IPS-NIHi11 (cell line): ENCODE data around the gene CRMP1.
"Not testable (repeated sequence)": the region's sequence is repeated elsewhere in the genome, so short reads cannot be mapped to it uniquely, and the experiment has no call there.

Experiments used
- DNase-seq: peaks from one replicate; pipeline ENCODE4 v3.0.0; 2012; ENCODE audit warnings: mixed read lengths, low spot score

CRMP1 gene

GRCh38 chr4:5856362-5856761 lies 36.5 kb downstream of the CRMP1 start:
- not testable (repeated sequence) for DNase-seq

- DNase-seq = no peak
Measured at GRCh38 chr4:5854929-5855328, 38.0 kb downstream of the CRMP1 start.

GRCh38 chr4:5852523-5853202 lies 40.2 kb downstream of the CRMP1 start:
- DNase-seq = no peak

- no peak for DNase-seq
Measured at GRCh38 chr4:5851637-5852301, 41.1 kb downstream of the CRMP1 start.

GRCh38 chr4:5845035-5845905 lies 47.6 kb downstream of the CRMP1 start:
- DNase-seq = peak; percentile 35

- DNase-seq = no peak
Measured at GRCh38 chr4:5843573-5844530, 49.0 kb downstream of the CRMP1 start.

GRCh38 chr4:5842456-5842855 lies 50.4 kb downstream of the CRMP1 start:
- DNase-seq = no peak

GRCh38 chr4:5839751-5840674 lies 52.9 kb downstream of the CRMP1 start:
- no peak for DNase-seq

GRCh38 chr4:5839332-5839731 lies 53.6 kb downstream of the CRMP1 start:
- no peak for DNase-seq

GRCh38 chr4:5837483-5837882 lies 55.4 kb downstream of the CRMP1 start:
- not testable (repeated sequence) for DNase-seq

GRCh38 chr4:5836943-5837342 lies 55.9 kb downstream of the CRMP1 start:
- DNase-seq = no peak

- no peak for DNase-seq
Measured at GRCh38 chr4:5828005-5828391, 64.9 kb downstream of the CRMP1 start.

- DNase-seq = no peak
Measured at GRCh38 chr4:5827108-5828004, 65.5 kb downstream of the CRMP1 start.

GRCh38 chr4:5826437-5827107 lies 66.3 kb downstream of the CRMP1 start:
- no peak for DNase-seq

- no peak for DNase-seq
Measured at GRCh38 chr4:5825321-5826041, 67.4 kb downstream of the CRMP1 start.

GRCh38 chr4:5824635-5825034 lies 68.3 kb downstream of the CRMP1 start:
- peak; percentile 63 for DNase-seq

- DNase-seq = no peak
Measured at GRCh38 chr4:5824227-5824626, 68.7 kb downstream of the CRMP1 start.

- no peak for DNase-seq
Measured at GRCh38 chr4:5823542-5824211, 69.2 kb downstream of the CRMP1 start.
